ENCODE data around the gene CNOT11. TPM values are rescaled to one million over a fixed set of nuclear protein-coding genes. Genes with fewer than 3 reads are reported as not detected.

The CNOT11 gene
- total and polyA plus RNA-seq, 2 of the 13 experiments (the other 11 are each of a cell fraction or from before 2014, with no cell fraction given), result 114 to 209 TPM

DNA sequence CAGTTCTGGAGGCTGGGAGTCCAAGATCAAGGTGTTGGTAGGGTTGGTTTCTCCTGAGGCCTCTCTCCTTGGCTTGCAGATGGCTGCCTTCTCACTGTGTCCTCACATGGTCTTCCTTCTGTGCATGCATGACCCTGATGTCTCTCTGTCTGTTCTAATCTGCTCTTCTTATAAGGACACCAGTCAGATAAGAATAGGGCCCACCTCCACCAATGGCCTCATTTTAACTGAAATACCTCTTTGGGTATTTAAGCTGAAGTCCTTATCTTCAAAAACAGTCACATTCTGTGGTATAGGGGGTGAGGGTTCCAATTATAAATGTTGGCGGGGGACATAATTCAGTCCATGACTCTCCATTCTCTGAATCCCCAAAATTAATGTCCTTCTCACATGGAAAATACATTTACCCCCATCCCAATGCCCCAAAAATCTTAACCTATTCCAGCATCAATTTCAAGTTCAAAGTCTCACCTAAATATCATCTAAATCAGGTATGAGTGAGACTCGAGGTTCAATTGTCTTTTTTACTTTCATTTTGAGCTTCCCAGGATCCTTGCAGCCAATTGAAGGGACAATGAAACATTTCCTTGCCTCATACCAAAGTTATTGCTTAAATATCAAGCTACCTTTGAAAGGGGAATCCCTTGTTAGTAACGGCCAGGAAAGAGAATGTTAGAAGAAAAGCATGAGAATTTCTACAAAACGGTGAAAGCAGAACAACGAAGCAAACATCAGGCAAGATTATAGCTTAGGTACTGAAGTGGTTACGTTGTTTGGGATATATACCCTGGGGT lies 20.6 kb upstream of the CNOT11 start:
- H3K9me3 ChIP-seq (ENCODE audit: low read length), result peaks cover 27% of the 10 kb centered on the region
- H4K20me1 ChIP-seq (ENCODE audit: insufficient read depth, low read length), result no peaks in the 10 kb centered on the region
- H3K36me3 ChIP-seq (replicated peaks in 1 of 2; ENCODE audit: control insufficient read depth in 1 of 2, insufficient read depth in 2 of 2, low read length in 2 of 2), result no peaks in the 10 kb centered on the region
- ATAC-seq (no peak), DNase-seq (ENCODE audit: low spot score) (no peak), FAIRE-seq (no peak)
- no peak overlapping the region for H3K9ac ChIP-seq (ENCODE audit: insufficient read depth, low read depth, low read length)
- ChIA-PET POLR2A (interaction anchor here (0.8 to 2.0 kb wide), 5 partner anchors 8 to 81 kb away, joined by 3 to 18 read pairs (median 4); partner anchors contain the start of genes CNOT11, RNF149 and TBC1D8), CTCF (ENCODE audit: low intra/inter-chr PET ratio, low total read pairs) (no interaction called here)
- no peak overlapping the region for H3K4me3 ChIP-seq (replicated peaks in 1 of 3; ENCODE audit: insufficient read depth in 1 of 3, low read depth in 2 of 3, low read length in 3 of 3)
- no peaks in the 10 kb centered on the region for H3K27me3 ChIP-seq (ENCODE audit: control insufficient read depth in 1 of 2, insufficient read depth in 2 of 2, low read length in 2 of 2)
- peaks cover 59% of the 10 kb centered on the region for H3K4me1 ChIP-seq (ENCODE audit: insufficient read depth, low read length)
- intact Hi-C loops (cut with micrococcal nuclease; ENCODE audit: unreplicated experiment) (no loop called here), in situ Hi-C loops (cut with HindIII; ENCODE audit: extremely low pct_ligation_motif_present, low pct_unique_long_range_greater_than_20kb) (no loop called here)
- 95% methylated on average over 6 of the region's 6 CpGs for WGBS (ENCODE audit: low lambda C conversion rate)
- no TSS peak for BruUV-seq (replicated peaks)
- H3K27ac ChIP-seq (ENCODE audit: extremely low read length, insufficient read depth, low read length), result no peak overlapping the region
- no peaks in the 10 kb centered on the region for H3K79me2 ChIP-seq (ENCODE audit: insufficient read depth, low read length)
- H3K4me2 ChIP-seq (ENCODE audit: low read depth, low read length), result no peak overlapping the region
- no peak overlapping the region for H2AFZ ChIP-seq (ENCODE audit: low read length)
- TF ChIP-seq ATF7 (IDR thresholded peaks at IDR 0.05) (no peak), ATF7 (CRISPR knock-in tag; IDR thresholded peaks at IDR 0.05) (no peak), ZNF781 (CRISPR knock-in tag; IDR thresholded peaks at IDR 0.05; ENCODE audit: borderline replicate concordance, not compliant biosample characterization) (no peak), ZNF773 (CRISPR knock-in tag; IDR thresholded peaks at IDR 0.05; ENCODE audit: borderline replicate concordance) (no peak), ZNF549 (CRISPR knock-in tag; IDR thresholded peaks at IDR 0.05) (no peak), ZNF337 (CRISPR knock-in tag; IDR thresholded peaks at IDR 0.05; ENCODE audit: borderline replicate concordance, low read depth) (no peak), ZNF788 (CRISPR knock-in tag; IDR thresholded peaks at IDR 0.05; ENCODE audit: borderline replicate concordance) (no peak), ZNF615 (CRISPR knock-in tag; IDR thresholded peaks at IDR 0.05; ENCODE audit: borderline replicate concordance) (no peak), MYNN (CRISPR knock-in tag; IDR thresholded peaks at IDR 0.05; ENCODE audit: low read depth) (no peak), TRIM24 (CRISPR knock-in tag; IDR thresholded peaks at IDR 0.05) (no peak), NR1H2 (CRISPR knock-in tag; IDR thresholded peaks at IDR 0.05; ENCODE audit: borderline replicate concordance, low read depth) (no peak), ZNF644 (CRISPR knock-in tag; IDR thresholded peaks at IDR 0.05; ENCODE audit: low read depth) (no peak), IRF2 (CRISPR knock-in tag; IDR thresholded peaks at IDR 0.05) (no peak), ZNF775 (CRISPR knock-in tag; IDR thresholded peaks at IDR 0.05; ENCODE audit: borderline replicate concordance) (no peak), ZNF234 (CRISPR knock-in tag; conservative IDR thresholded peaks at IDR 0.05) (no peak), SP1 (IDR thresholded peaks at IDR 0.05) (no peak), SP1 (CRISPR knock-in tag; IDR thresholded peaks at IDR 0.05) (no peak), CAMTA2 (CRISPR knock-in tag; IDR thresholded peaks at IDR 0.05; ENCODE audit: borderline replicate concordance) (no peak)
- TF ChIP-seq, protein P1, sequence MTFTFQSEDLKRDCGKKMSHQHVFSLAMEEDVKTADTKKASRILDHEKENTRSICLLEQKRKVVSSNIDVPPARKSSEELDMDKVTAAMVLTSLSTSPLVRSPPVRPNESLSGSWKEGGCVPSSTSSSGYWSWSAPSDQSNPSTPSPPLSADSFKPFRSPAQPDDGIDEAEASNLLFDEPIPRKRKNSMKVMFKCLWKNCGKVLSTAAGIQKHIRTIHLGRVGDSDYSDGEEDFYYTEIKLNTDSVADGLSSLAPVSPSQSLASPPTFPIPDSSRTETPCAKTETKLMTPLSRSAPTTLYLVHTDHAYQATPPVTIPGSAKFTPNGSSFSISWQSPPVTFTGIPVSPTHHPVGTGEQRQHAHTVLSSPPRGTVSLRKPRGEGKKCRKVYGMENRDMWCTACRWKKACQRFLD (CRISPR knock-in tag; IDR thresholded peaks at IDR 0.05; ENCODE audit: borderline replicate concordance), result no peak

Data from HepG2 (cell line).